Fibroblast of lung (primary cell): ENCODE measurements around the gene HOPX.

ENCODE experiments used
- CTCF ChIP-seq, 2 donors: IDR thresholded peaks in 1 of 2; conservative IDR thresholded peaks in 1 of 2; 1 replicate in 1 of 2; 2 replicates in 1 of 2; pipeline ENCODE4 v1.5.1; 2011 to 2012; ENCODE audit warnings: low read length in 2 of 2, control low read depth in 1 of 2, inconsistent platforms in 1 of 2, low read depth in 1 of 2, mild to moderate bottlenecking in 1 of 2
- EZH2 ChIP-seq: IDR thresholded peaks from 2 replicates; pipeline ENCODE4 v1.5.1; 2012; ENCODE audit warnings: low read length, control low read depth, mild to moderate bottlenecking; ENCODE audit errors: missing control alignments

- TF ChIP-seq EZH2 (no peak), CTCF (conservative IDR thresholded peaks at IDR 0.05 in 1 of 2, IDR thresholded peaks at IDR 0.05 in 1 of 2; ENCODE audit: low read depth in 1 of 2, low read length in 2 of 2) (no peak)
Measured at GRCh38 chr4:56637154-56637553, 43.9 kb downstream of the HOPX start.
